NCI-H82 (cell line): ENCODE data around the gene FAF2.
"Not testable (repeated sequence)": the region's sequence is repeated elsewhere in the genome, so short reads cannot be mapped to it uniquely, and the experiment has no call there.

Source experiments
- DNase-seq: peaks from one replicate; lab custom pipeline; 2025; lab: John Stamatoyannopoulos, UW

The FAF2 gene, protein sequence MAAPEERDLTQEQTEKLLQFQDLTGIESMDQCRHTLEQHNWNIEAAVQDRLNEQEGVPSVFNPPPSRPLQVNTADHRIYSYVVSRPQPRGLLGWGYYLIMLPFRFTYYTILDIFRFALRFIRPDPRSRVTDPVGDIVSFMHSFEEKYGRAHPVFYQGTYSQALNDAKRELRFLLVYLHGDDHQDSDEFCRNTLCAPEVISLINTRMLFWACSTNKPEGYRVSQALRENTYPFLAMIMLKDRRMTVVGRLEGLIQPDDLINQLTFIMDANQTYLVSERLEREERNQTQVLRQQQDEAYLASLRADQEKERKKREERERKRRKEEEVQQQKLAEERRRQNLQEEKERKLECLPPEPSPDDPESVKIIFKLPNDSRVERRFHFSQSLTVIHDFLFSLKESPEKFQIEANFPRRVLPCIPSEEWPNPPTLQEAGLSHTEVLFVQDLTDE

DNA sequence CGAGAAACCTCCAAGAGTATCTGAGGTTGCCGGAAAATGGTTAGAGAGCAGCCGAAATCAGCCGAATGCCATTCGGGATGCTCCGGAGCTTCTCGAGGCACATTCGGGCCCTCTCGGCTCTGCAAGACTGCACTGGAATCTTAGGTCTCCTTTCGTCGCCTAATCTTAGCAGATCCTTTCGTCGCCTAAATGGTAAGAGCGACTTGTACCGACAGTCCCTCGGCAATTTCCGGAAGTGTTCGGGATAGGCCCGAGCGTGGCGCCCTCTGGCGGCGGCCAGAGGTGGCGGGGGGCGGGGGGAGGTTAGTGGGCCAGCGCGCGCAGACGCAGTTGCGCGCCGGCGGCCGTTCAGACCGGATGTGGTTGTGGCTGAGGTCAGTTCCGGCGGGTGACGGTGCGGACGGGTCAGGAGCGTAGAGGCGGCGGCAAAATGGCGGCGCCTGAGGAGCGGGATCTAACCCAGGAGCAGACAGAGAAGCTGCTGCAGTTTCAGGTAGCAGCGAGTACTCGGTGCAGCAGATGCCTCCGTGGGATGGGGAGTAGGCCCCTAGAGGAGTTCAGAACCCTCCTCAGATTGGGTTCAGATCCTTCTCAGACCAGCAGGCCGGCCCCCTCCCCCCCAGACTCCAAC is at the start of gene FAF2:
Gene FAF2, plus strand, starts transcription at position 408 of the 631 bp plus-strand sequence. Its CDS starts 23 bp downstream, at position 431.
- peak; percentile 98 for DNase-seq

- no peak for DNase-seq
Measured at GRCh38 chr5:176400382-176401156, 47.6 kb upstream of the FAF2 start.

- DNase-seq: no peak
Measured at GRCh38 chr5:176401281-176402205, 46.6 kb upstream of the FAF2 start.

- peak; percentile 6 for DNase-seq
Measured at GRCh38 chr5:176405656-176406435, 42.3 kb upstream of the FAF2 start.

DNA sequence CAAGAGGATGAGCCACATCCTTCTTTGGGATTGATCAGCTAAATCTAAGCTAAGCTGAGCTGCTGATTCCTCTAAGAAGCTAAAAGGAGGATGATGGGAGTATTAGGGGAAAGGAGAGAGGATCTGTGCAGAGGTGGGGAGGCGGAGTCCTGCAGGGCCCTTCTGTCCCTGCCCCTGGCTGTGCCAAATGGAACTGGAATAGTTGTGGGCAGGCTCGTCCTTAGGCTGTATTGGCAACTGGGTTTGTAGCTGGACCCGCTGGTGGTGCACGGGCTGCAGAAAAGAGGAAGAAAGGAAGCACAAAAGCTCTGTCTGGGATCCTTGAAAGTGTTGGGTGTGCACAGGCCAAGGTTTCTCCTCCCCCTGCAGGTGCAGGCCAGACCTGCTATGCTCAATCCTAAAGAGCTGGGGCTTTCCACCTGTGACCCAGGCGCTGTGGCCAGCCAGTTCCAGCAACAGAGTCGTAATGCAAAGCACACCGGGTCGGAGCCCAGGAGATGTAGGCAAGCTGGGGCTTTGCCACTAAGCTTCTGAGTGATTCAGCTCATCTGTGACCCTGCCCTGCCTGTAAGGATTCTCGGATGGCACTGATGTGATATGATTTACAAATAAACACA is 41.6 kb upstream of the FAF2 start:
- peak; percentile 82 for DNase-seq

- DNase-seq: no peak
Measured at GRCh38 chr5:176407456-176408251, 40.5 kb upstream of the FAF2 start.

GRCh38 chr5:176408252-176408573 is 40.0 kb upstream of the FAF2 start:
- DNase-seq: not testable (repeated sequence)

- DNase-seq: no peak
Measured at GRCh38 chr5:176408590-176408989, 39.6 kb upstream of the FAF2 start.

DNA sequence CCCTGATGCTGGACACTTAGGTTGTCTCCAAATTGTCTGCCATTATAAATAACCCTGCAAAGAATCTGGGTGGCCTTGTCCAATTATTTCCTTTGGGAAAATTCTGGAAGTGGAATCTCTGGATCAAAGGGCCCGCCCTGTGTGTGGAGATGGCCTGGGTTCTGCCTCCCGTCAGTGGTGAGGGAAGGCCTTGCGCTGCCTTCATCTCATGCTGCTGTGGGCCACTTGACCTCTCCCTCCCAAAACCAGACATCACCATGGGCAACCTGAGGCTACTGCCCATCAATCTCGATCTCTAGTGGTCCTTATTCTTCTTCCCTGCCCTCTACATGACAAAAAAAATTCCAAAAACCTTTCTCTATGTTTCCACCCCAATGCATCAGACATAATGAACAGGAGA is 38.4 kb upstream of the FAF2 start:
- no peak for DNase-seq

DNA sequence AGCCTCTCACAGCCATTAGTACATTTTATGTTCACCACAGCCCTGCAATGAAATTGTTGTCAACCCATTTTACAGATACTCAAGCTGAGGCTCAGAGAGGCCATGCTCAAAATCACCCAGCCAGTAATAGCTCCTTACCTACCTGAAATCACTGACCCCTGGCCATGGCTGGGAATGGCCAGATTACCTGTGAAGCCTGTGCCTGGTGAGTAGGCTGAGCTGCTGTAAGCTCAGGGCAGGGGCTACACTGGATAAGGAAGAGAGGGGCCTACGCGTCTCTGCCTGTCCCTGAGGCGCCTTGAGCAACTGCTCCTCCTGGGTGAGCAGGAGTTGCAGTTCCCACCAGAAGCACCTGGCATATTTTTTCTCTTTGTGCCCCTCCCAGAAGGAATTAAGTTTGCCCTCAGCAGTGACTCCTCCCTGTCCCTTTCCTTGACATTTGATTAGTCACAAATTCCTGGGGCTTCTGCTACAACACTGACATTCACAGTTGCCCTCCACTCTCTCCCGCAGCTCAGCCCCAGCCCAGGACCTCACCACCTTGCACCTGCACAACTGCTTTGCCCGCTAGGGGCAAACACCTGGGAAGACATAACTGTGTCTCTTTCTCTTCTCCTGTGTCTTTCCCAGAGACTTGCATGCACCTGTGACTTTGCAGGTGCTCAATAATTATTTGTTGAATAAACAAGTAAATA is 37.6 kb upstream of the FAF2 start:
- DNase-seq: no peak

DNA sequence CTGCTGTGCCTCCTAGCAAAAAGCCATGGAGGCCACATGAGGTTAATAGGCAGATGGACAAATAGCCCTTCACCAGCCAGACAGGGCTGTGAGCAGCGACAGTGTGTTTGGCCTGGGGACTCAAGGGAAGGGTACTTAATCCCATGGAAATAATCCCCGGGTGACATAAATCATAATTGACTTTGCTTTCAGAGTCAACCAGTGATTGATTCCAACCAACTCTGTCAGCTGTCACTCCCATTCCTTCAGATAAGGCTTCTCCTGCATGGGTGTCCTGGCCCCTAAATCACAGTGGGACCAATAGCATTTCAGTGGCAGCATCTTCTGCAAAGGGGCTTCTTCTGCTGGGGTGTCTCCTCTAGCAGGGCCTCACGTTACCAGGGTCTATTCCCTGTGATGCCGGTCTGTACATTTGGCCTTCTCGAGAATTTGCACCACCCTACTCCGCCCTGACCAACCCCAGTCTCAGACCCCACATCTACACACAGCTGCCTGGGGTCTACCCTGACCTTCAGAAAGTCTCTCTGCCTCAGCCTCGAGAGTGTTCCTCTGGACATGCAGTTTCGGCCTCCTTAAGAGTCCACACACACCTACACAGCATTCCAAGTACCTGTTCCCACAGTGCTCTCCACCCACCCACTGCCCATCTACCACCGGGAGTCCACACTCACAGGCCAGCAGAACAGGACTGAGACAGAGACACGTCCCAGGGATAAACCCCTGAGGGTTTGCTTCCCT is 35.5 kb upstream of the FAF2 start:
- peak; percentile 78 for DNase-seq

DNA sequence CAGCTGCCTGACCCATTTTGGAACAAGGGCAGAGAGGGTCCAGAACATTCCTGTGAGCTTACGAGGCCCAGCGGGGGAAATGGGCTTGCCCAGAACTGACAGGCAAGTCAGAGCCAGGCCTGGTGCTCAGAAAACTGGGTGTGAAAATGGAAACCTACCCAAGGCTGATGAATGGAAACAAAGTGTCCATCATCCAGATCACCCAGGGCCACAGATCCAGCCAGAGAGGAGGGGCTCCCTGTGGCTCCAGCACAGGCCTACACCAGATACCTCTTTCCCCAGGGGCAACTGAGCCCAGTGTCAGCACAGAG is 35.0 kb upstream of the FAF2 start:
- no peak for DNase-seq

GRCh38 chr5:176413709-176414191 is 34.4 kb upstream of the FAF2 start:
- DNase-seq: no peak

GRCh38 chr5:176414704-176415103 is 33.5 kb upstream of the FAF2 start:
- DNase-seq: no peak

DNA sequence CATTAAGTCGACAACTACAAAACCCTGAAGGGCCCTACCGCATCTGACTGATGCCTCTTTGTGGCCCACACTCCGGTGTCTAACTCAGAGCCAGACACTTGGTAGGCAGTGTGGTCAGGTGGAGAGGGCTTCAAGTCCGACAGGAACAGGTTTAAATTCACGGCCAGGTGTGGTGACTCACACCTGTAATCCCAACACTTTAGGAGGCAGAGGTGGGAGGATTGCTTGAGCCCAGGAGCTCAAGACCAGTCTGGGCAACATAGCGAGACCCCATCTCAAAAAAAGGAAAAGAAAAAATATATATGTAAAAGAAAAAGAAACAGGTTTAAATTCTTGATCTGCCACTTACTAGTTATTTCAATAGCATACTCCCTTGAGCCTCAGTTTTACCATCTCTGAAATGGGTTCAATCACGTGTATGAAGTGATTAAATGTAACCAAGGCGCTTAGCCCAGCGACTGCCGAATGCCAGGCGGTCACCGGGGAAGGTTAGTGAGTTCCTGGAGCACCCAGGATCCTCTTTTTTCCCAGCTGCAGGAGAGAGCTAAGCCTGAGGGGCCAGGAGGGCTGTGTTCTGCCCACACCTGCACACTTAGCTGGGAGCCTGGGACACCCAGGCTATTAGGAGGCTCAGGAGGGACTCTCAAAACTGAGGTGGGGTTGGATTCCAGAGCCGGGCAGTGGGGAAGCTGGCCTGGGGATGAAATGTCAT is 32.8 kb upstream of the FAF2 start:
- DNase-seq: no peak

- peak; percentile 89 for DNase-seq
Measured at GRCh38 chr5:176415952-176416924, 31.9 kb upstream of the FAF2 start, which contains the start of gene CLTB. TSS of gene CLTB (minus strand) at chr5:176416539. CDS start at chr5:176416363, 176 bp downstream.
